ENCODE measurements around the gene WDR27.
A peak's percentile ranks its signal among the peaks of the same experiment; 100 is the strongest.

The WDR27 gene

DNA sequence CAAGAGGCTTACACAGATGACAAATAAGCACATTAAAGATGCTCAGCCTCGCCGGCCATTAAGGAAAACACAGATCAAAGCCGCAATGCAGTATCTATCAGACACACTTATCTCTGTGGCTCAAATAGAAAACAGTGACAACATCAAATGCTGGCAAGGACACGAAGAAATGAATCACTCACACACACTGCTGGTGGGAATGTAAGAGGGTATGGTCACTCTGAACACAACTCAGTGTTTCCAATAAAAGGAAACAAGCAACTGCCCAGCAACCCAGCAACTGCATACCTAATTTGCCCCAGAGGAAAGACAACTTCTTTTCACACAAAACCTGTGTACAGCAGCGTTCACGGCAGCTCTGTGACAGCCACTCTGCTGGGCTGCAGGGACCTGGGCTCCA, 155.8 kb downstream of the WDR27 start:
- no peak for TF ChIP-seq PPARA (CRISPR knock-in tag; IDR thresholded peaks at IDR 0.05; ENCODE audit: borderline replicate concordance)
- TF ChIP-seq BACH2 (CRISPR knock-in tag; IDR thresholded peaks at IDR 0.05; ENCODE audit: borderline replicate concordance), result no peak
- no peak for TF ChIP-seq TCF4 (CRISPR knock-in tag; IDR thresholded peaks at IDR 0.05; ENCODE audit: borderline replicate concordance)
- TF ChIP-seq OSR1 (CRISPR knock-in tag; IDR thresholded peaks at IDR 0.05), result no peak
- TF ChIP-seq GLIS3 (CRISPR knock-in tag; IDR thresholded peaks at IDR 0.05), result no peak
- TF ChIP-seq CSDC2 (CRISPR knock-in tag; IDR thresholded peaks at IDR 0.05), result no peak
- TF ChIP-seq SNAI2 (CRISPR knock-in tag; IDR thresholded peaks at IDR 0.05), result no peak
- no peak for TF ChIP-seq ZNF70 (CRISPR knock-in tag; IDR thresholded peaks at IDR 0.05)
- TF ChIP-seq, protein P1, sequence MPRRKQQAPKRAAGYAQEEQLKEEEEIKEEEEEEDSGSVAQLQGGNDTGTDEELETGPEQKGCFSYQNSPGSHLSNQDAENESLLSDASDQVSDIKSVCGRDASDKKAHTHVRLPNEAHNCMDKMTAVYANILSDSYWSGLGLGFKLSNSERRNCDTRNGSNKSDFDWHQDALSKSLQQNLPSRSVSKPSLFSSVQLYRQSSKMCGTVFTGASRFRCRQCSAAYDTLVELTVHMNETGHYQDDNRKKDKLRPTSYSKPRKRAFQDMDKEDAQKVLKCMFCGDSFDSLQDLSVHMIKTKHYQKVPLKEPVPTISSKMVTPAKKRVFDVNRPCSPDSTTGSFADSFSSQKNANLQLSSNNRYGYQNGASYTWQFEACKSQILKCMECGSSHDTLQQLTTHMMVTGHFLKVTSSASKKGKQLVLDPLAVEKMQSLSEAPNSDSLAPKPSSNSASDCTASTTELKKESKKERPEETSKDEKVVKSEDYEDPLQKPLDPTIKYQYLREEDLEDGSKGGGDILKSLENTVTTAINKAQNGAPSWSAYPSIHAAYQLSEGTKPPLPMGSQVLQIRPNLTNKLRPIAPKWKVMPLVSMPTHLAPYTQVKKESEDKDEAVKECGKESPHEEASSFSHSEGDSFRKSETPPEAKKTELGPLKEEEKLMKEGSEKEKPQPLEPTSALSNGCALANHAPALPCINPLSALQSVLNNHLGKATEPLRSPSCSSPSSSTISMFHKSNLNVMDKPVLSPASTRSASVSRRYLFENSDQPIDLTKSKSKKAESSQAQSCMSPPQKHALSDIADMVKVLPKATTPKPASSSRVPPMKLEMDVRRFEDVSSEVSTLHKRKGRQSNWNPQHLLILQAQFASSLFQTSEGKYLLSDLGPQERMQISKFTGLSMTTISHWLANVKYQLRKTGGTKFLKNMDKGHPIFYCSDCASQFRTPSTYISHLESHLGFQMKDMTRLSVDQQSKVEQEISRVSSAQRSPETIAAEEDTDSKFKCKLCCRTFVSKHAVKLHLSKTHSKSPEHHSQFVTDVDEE (CRISPR knock-in tag; IDR thresholded peaks at IDR 0.05), result no peak
- no peak for TF ChIP-seq ZFP30 (CRISPR knock-in tag; IDR thresholded peaks at IDR 0.05)
- no peak for TF ChIP-seq ZNF565 (CRISPR knock-in tag; conservative IDR thresholded peaks at IDR 0.05; ENCODE audit: low read depth)
- peak; percentile 86 for ATAC-seq

DNA sequence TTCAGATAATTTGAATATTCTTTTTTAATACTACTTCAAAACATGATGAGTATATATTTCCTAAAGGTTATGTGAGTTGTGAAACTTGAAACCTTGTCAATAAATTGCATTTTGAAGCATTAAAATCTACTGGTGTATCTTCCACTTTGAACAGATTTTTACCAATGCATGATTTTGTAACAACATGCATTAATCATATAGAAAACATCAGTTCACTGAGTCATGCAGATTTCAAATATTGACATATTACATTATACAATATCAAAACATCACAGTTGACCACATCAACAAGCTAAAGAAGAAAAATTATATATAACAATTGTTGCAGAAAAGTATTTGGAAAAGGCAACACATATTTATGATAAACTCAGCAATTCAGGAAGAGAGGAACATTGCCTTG, 158.1 kb downstream of the WDR27 start:
- ATAC-seq, result no peak
- no peak for TF ChIP-seq SNAI2 (CRISPR knock-in tag; IDR thresholded peaks at IDR 0.05)
- TF ChIP-seq PPARA (CRISPR knock-in tag; IDR thresholded peaks at IDR 0.05; ENCODE audit: borderline replicate concordance), result no peak
- no peak for TF ChIP-seq ESRRG (CRISPR knock-in tag; IDR thresholded peaks at IDR 0.05)
- TF ChIP-seq, protein P1 (CRISPR knock-in tag; IDR thresholded peaks at IDR 0.05), result no peak
- TF ChIP-seq ZNF70 (CRISPR knock-in tag; IDR thresholded peaks at IDR 0.05), result no peak
- no peak for TF ChIP-seq OSR1 (CRISPR knock-in tag; IDR thresholded peaks at IDR 0.05)
- TF ChIP-seq, protein P2, sequence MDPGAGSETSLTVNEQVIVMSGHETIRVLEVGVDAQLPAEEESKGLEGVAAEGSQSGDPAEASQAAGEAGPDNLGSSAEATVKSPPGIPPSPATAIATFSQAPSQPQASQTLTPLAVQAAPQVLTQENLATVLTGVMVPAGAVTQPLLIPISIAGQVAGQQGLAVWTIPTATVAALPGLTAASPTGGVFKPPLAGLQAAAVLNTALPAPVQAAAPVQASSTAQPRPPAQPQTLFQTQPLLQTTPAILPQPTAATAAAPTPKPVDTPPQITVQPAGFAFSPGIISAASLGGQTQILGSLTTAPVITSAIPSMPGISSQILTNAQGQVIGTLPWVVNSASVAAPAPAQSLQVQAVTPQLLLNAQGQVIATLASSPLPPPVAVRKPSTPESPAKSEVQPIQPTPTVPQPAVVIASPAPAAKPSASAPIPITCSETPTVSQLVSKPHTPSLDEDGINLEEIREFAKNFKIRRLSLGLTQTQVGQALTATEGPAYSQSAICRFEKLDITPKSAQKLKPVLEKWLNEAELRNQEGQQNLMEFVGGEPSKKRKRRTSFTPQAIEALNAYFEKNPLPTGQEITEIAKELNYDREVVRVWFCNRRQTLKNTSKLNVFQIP (CRISPR knock-in tag; IDR thresholded peaks at IDR 0.05; ENCODE audit: borderline replicate concordance, low read depth), result no peak

DNA sequence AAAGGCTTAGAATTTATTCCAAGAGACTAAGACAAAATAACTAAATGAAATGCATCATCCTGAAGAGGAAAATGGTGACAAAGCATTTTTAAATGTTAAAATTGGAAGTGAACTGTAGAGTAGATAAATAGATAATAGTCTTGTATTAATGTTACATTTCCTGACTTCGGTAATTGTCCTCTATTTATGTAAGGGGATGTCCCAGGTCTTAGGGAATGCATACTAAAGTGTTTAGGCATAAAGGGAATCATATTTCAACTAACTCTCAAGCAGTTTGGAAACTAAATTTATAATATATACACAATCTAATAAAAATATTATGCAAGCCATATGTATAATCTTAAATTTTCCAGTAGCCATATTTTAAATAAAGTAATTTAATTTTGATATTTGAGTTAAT, 159.3 kb downstream of the WDR27 start:
- peak; percentile 34; the same call in 2 of the 3 replicates for ATAC-seq

More for the DNA sequence above, 159.3 kb downstream of the WDR27 start:
- TF ChIP-seq ISL1 (CRISPR knock-in tag; IDR thresholded peaks at IDR 0.05) (no peak), ZNF70 (CRISPR knock-in tag; IDR thresholded peaks at IDR 0.05) (no peak), TOX (CRISPR knock-in tag; IDR thresholded peaks at IDR 0.05; ENCODE audit: borderline replicate concordance) (no peak), PPARA (CRISPR knock-in tag; IDR thresholded peaks at IDR 0.05; ENCODE audit: borderline replicate concordance) (no peak), ARNTL (CRISPR knock-in tag; IDR thresholded peaks at IDR 0.05; ENCODE audit: borderline replicate concordance, low read depth) (no peak), ZFP3 (CRISPR knock-in tag; IDR thresholded peaks at IDR 0.05) (no peak), ZNF565 (CRISPR knock-in tag; conservative IDR thresholded peaks at IDR 0.05; ENCODE audit: low read depth) (no peak), CSDC2 (CRISPR knock-in tag; IDR thresholded peaks at IDR 0.05) (no peak), GLIS3 (CRISPR knock-in tag; IDR thresholded peaks at IDR 0.05) (no peak), SNAI2 (CRISPR knock-in tag; IDR thresholded peaks at IDR 0.05) (no peak), OSR1 (CRISPR knock-in tag; IDR thresholded peaks at IDR 0.05) (no peak), ESRRG (CRISPR knock-in tag; IDR thresholded peaks at IDR 0.05) (no peak), RARB (CRISPR knock-in tag; IDR thresholded peaks at IDR 0.05) (no peak)
- TF ChIP-seq, protein P3, sequence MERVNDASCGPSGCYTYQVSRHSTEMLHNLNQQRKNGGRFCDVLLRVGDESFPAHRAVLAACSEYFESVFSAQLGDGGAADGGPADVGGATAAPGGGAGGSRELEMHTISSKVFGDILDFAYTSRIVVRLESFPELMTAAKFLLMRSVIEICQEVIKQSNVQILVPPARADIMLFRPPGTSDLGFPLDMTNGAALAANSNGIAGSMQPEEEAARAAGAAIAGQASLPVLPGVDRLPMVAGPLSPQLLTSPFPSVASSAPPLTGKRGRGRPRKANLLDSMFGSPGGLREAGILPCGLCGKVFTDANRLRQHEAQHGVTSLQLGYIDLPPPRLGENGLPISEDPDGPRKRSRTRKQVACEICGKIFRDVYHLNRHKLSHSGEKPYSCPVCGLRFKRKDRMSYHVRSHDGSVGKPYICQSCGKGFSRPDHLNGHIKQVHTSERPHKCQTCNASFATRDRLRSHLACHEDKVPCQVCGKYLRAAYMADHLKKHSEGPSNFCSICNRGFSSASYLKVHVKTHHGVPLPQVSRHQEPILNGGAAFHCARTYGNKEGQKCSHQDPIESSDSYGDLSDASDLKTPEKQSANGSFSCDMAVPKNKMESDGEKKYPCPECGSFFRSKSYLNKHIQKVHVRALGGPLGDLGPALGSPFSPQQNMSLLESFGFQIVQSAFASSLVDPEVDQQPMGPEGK (CRISPR knock-in tag; IDR thresholded peaks at IDR 0.05; ENCODE audit: borderline replicate concordance), result no peak
- TF ChIP-seq, protein P4, sequence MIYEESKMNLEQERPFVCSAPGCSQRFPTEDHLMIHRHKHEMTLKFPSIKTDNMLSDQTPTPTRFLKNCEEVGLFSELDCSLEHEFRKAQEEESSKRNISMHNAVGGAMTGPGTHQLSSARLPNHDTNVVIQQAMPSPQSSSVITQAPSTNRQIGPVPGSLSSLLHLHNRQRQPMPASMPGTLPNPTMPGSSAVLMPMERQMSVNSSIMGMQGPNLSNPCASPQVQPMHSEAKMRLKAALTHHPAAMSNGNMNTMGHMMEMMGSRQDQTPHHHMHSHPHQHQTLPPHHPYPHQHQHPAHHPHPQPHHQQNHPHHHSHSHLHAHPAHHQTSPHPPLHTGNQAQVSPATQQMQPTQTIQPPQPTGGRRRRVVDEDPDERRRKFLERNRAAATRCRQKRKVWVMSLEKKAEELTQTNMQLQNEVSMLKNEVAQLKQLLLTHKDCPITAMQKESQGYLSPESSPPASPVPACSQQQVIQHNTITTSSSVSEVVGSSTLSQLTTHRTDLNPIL (CRISPR knock-in tag; IDR thresholded peaks at IDR 0.05; ENCODE audit: low read depth), result no peak
- TF ChIP-seq, protein P2 (CRISPR knock-in tag; IDR thresholded peaks at IDR 0.05; ENCODE audit: borderline replicate concordance, low read depth), result no peak
